ENCODE measurements around the gene ZNF20.
A peak's percentile ranks its signal among the peaks of the same experiment; 100 is the strongest.
"Not testable (repeated sequence)": the region's sequence is repeated elsewhere in the genome, so short reads cannot be mapped to it uniquely, and the experiment has no call there.

ZNF20 gene

DNA sequence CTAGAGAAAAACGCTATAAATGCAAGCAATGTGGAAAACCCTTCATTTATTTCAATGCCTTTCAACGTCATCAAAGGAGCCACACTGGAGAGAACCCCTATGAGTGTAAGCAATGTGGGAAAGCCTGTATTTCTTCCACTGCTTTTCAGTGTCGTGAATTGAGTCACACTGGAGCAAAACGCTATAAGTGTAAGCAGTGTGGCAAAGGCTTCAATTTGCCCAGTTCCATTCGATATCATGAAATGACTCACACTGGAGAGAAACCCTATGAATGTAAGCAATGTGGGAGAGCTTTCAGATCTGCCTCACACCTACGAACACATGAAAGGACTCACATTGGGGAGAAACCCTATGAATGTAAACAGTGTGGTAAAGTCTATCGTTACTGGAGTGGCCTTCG lies 27.4 kb downstream of the ZNF20 start:
- no peaks in the 10 kb centered on the region for H3K4me1 ChIP-seq (ENCODE audit: control insufficient read depth, insufficient read depth, low read length)
- H3K4me3 ChIP-seq (ENCODE audit: insufficient read depth, low read depth, low read length), result no peak overlapping the region
- H3K36me3 ChIP-seq (ENCODE audit: control insufficient read depth, insufficient read depth, low read length), result peaks cover 66% of the 10 kb centered on the region
- 94 to 98% methylated on average over 8 of the region's 8 CpGs for WGBS, 2 experiments
- no peak overlapping the region for H3K27ac ChIP-seq (ENCODE audit: insufficient read depth, low read depth, low read length, poor library complexity, severe bottlenecking)
- H3K27me3 ChIP-seq (ENCODE audit: control insufficient read depth, insufficient read depth, low read length, poor library complexity, severe bottlenecking), result no peaks in the 10 kb centered on the region
- H3K9me3 ChIP-seq (ENCODE audit: control insufficient read depth, low read length), result peaks cover 24% of the 10 kb centered on the region

DNA sequence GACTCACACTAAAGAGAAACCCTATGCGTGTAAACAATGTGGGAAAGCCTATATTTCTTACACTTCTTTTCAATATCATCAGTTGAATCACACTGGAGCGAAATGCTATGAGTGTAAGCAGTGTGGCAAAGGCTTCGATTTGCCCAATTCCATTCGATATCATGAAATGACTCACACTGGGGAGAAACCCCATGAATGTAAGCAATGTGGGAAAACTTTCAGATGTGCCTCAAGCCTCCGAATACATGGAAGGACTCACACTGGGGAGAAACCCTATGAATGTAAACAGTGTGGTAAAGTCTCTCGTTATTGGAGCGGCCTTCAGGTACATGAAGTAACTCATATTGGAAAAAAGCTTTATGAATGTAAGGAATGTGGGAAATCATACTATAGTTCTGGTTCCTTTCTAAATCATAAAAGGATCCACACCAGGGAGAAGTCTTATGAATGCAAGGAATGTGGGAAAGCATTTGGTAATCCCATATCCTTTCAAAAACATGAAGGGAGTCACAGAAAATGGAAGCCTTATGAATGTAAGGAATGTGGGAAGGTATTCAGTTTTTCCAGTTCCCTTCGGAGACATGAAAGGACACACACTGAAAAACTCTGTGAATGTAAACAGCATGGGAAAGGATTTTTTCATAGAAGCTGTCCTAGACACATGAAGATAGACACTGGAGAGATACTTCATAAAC lies 28.1 kb downstream of the ZNF20 start:
- no peak overlapping the region for H3K4me3 ChIP-seq (ENCODE audit: insufficient read depth, low read depth, low read length)

DNA sequence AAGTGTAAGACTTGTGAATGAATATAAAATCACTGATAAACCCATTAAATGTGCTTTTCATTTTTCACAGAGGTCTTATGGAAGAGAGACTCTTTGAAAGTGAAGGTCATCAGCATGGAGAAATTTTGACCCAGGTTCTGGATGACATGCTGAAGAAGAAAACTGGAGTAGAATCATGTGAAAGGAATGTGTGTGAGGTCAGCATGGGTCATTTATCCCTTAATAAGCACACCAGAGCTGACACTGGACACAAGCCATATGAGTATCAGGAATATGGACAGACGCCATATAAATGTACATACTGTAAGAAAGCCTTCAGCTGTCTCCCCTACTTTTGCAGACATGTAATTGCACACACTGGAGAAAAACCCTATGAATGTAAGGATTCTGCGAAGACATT lies 29.0 kb downstream of the ZNF20 start:
- Histone ChIP-seq H3K27me3 (ENCODE audit: control insufficient read depth, insufficient read depth, low read length, poor library complexity, severe bottlenecking) (no peaks in the 10 kb centered on the region), H3K4me3 (ENCODE audit: insufficient read depth, low read depth, low read length) (no peak overlapping the region), H3K4me1 (ENCODE audit: control insufficient read depth, insufficient read depth, low read length) (no peaks in the 10 kb centered on the region), H3K27ac (ENCODE audit: insufficient read depth, low read depth, low read length, poor library complexity, severe bottlenecking) (no peak overlapping the region), H3K9me3 (ENCODE audit: control insufficient read depth, low read length) (peaks cover 24% of the 10 kb centered on the region), H3K36me3 (ENCODE audit: control insufficient read depth, insufficient read depth, low read length) (peaks cover 73% of the 10 kb centered on the region)
- WGBS, 2 experiments, result 47 to 100% methylated on average over 1 to 2 of the region's 2 CpGs

More for the DNA sequence above, 28.1 kb downstream of the ZNF20 start:
- H3K36me3 ChIP-seq (ENCODE audit: control insufficient read depth, insufficient read depth, low read length), result peaks cover 66% of the 10 kb centered on the region
- no peaks in the 10 kb centered on the region for H3K27me3 ChIP-seq (ENCODE audit: control insufficient read depth, insufficient read depth, low read length, poor library complexity, severe bottlenecking)
- peaks cover 24% of the 10 kb centered on the region for H3K9me3 ChIP-seq (ENCODE audit: control insufficient read depth, low read length)
- H3K4me1 ChIP-seq (ENCODE audit: control insufficient read depth, insufficient read depth, low read length), result no peaks in the 10 kb centered on the region
- H3K27ac ChIP-seq (ENCODE audit: insufficient read depth, low read depth, low read length, poor library complexity, severe bottlenecking), result no peak overlapping the region
- WGBS, 2 experiments, result 96% methylated on average over 8 of the region's 8 CpGs

DNA sequence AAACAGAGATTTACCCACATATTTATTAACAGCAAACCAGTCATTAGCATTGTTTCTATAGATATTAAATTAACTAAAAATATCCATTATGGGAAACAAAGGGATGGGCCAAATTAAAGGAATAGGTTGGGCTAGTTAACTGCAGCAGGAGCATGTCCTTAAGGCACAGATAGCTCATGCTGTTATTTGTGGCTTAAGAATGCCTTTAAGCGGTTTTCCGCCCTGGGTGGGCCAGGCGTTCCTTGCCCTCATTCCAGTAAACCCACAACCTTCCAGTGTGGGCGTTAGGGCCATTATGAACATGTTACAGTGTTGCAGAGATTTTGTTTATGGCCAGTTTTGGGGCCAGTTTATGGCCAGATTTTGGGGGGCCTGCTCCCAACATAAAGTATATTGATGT lies 36.2 kb downstream of the ZNF20 start:
- not testable (repeated sequence) for H3K27ac ChIP-seq (ENCODE audit: insufficient read depth, low read depth, low read length, poor library complexity, severe bottlenecking); H3K9me3 ChIP-seq (ENCODE audit: control insufficient read depth, low read length)

DNA sequence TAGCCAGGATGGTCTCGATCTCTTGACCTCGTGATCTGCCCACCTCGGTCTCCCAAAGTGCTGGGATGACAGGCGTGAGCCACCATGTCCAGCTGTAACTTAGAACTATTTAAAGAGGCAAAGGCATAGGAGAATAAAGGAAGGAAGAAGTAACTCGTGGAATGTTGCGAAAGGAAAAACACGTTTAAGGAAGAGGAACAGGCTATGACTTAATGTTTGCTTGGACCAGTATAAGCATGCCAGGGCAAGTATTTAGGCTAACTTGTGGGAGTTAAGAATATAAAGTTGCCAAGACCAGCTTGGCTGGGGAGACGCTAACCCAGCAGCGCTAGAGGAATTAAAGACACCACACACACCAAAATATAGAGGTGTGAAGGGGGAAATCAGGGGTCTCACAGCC lies 42.1 kb downstream of the ZNF20 start:
- H3K27me3 ChIP-seq (ENCODE audit: control insufficient read depth, insufficient read depth, low read length, poor library complexity, severe bottlenecking), result no peaks in the 10 kb centered on the region
- H3K27ac ChIP-seq (ENCODE audit: insufficient read depth, low read depth, low read length, poor library complexity, severe bottlenecking), result no peak overlapping the region
- peaks cover 24% of the 10 kb centered on the region for H3K36me3 ChIP-seq (ENCODE audit: control insufficient read depth, insufficient read depth, low read length)
- 90 to 93% methylated on average over 7 to 9 of the region's 9 CpGs for WGBS, 2 experiments
- H3K9me3 ChIP-seq (ENCODE audit: control insufficient read depth, low read length), result no peaks in the 10 kb centered on the region
- no peaks in the 10 kb centered on the region for H3K4me1 ChIP-seq (ENCODE audit: control insufficient read depth, insufficient read depth, low read length)
- H3K4me3 ChIP-seq (ENCODE audit: insufficient read depth, low read depth, low read length), result no peak overlapping the region

More for the DNA sequence above, 36.2 kb downstream of the ZNF20 start:
- not testable (repeated sequence) for H3K4me1 ChIP-seq (ENCODE audit: control insufficient read depth, insufficient read depth, low read length); H3K27me3 ChIP-seq (ENCODE audit: control insufficient read depth, insufficient read depth, low read length, poor library complexity, severe bottlenecking); H3K4me3 ChIP-seq (ENCODE audit: insufficient read depth, low read depth, low read length)
- H3K36me3 ChIP-seq (ENCODE audit: control insufficient read depth, insufficient read depth, low read length), result peaks cover 19% of the 10 kb centered on the region
- whole genome bisulfite sequencing, 2 experiments, result 88 to 99% methylated on average over 3 to 4 of the region's 4 CpGs

DNA sequence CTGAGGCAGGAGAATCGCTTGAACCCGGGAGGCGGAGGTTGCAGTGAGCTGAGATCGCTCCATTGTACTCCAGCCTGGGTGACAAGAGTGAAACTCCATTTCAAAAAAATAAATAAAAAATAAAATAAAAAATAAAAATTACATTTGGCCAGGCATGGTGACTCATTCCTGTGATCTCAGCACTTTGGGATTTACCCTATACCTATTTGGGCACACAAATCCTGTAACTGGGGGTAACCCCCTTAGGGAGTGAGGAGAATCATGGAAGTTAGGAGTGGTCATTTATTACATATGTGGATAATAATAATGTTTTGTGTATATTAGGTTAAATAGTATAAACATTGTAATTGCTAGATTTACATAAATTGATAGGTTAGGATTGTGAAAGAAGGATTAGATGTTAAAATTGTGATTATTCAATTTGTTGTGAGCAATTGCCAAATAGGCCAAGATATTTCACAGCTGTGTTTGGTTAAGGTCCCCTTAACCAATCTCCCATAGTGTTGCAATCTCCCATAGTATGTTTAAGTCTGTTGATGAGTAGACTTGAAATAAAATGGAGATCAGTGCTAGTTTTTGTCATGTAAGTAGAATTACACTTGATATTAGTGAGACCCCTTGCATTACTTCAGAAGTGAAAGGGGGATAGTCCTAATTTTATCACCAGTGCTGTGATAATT lies 44.9 kb downstream of the ZNF20 start:
- H3K9me3 ChIP-seq (ENCODE audit: control insufficient read depth, low read length), result no peaks in the 10 kb centered on the region
- no peaks in the 10 kb centered on the region for H3K4me1 ChIP-seq (ENCODE audit: control insufficient read depth, insufficient read depth, low read length)
- H3K36me3 ChIP-seq (ENCODE audit: control insufficient read depth, insufficient read depth, low read length), result peaks cover 20% of the 10 kb centered on the region
- H3K27me3 ChIP-seq (ENCODE audit: control insufficient read depth, insufficient read depth, low read length, poor library complexity, severe bottlenecking), result no peaks in the 10 kb centered on the region
- WGBS, 2 experiments, result 93 to 97% methylated on average over 3 of the region's 4 CpGs
- H3K27ac ChIP-seq (ENCODE audit: insufficient read depth, low read depth, low read length, poor library complexity, severe bottlenecking), result no peak overlapping the region
- H3K4me3 ChIP-seq (ENCODE audit: insufficient read depth, low read depth, low read length), result no peak overlapping the region

DNA sequence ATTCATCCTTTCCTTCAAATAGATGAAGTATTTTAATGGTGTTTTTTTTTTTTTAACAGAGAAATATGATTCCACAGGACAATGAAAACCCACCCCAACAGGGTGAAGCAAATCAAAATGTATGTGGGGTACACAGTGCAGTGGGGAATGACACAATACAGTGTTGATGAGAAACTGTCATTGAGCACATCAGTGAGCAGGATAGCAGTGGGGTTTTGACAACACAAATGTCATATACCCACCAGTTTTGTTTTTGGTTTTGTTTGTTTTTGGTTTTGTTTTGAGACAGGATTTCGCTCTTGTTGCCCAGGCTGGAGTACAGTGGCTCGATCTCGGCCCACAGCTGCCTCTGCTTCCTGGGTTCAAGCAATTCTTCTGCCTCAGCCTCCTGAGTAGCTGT lies 46.4 kb downstream of the ZNF20 start:
- Histone ChIP-seq H3K36me3 (ENCODE audit: control insufficient read depth, insufficient read depth, low read length) (peaks cover 20% of the 10 kb centered on the region), H3K4me3 (ENCODE audit: insufficient read depth, low read depth, low read length) (no peak overlapping the region), H3K27me3 (ENCODE audit: control insufficient read depth, insufficient read depth, low read length, poor library complexity, severe bottlenecking) (no peaks in the 10 kb centered on the region), H3K4me1 (ENCODE audit: control insufficient read depth, insufficient read depth, low read length) (no peaks in the 10 kb centered on the region), H3K9me3 (ENCODE audit: control insufficient read depth, low read length) (no peaks in the 10 kb centered on the region), H3K27ac (ENCODE audit: insufficient read depth, low read depth, low read length, poor library complexity, severe bottlenecking) (no peak overlapping the region)
- 97 to 98% methylated on average over 3 of the region's 3 CpGs for WGBS, 2 experiments

DNA sequence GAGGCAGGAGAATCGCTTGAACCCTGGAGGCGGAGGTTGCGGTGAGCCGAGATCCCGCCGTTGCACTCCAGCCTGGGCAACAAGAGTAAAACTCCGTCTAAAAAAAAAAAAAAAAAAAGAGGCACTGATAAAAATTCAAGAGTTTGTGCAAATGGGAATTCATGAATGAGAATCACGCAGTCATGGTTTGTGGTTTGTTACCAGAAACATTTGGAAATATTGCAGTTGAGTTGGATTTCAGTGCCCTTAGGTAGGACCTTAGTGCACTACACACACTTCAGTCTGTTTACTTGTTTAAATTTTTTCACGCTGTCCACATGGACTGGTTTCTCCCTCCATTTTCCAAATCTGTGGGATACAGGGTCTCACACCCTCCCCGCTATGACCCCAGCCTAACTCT lies 47.2 kb downstream of the ZNF20 start:
- 36 to 42% methylated on average over 10 of the region's 10 CpGs for WGBS, 2 experiments
- H3K4me1 ChIP-seq (ENCODE audit: control insufficient read depth, insufficient read depth, low read length), result no peaks in the 10 kb centered on the region
- no peaks in the 10 kb centered on the region for H3K27me3 ChIP-seq (ENCODE audit: control insufficient read depth, insufficient read depth, low read length, poor library complexity, severe bottlenecking)
- H3K36me3 ChIP-seq (ENCODE audit: control insufficient read depth, insufficient read depth, low read length), result peaks cover 16% of the 10 kb centered on the region
- no peaks in the 10 kb centered on the region for H3K9me3 ChIP-seq (ENCODE audit: control insufficient read depth, low read length)
- H3K27ac ChIP-seq (ENCODE audit: insufficient read depth, low read depth, low read length, poor library complexity, severe bottlenecking), result no peak overlapping the region
- peak overlapping the region; percentile 59 for H3K4me3 ChIP-seq (ENCODE audit: insufficient read depth, low read depth, low read length)

DNA sequence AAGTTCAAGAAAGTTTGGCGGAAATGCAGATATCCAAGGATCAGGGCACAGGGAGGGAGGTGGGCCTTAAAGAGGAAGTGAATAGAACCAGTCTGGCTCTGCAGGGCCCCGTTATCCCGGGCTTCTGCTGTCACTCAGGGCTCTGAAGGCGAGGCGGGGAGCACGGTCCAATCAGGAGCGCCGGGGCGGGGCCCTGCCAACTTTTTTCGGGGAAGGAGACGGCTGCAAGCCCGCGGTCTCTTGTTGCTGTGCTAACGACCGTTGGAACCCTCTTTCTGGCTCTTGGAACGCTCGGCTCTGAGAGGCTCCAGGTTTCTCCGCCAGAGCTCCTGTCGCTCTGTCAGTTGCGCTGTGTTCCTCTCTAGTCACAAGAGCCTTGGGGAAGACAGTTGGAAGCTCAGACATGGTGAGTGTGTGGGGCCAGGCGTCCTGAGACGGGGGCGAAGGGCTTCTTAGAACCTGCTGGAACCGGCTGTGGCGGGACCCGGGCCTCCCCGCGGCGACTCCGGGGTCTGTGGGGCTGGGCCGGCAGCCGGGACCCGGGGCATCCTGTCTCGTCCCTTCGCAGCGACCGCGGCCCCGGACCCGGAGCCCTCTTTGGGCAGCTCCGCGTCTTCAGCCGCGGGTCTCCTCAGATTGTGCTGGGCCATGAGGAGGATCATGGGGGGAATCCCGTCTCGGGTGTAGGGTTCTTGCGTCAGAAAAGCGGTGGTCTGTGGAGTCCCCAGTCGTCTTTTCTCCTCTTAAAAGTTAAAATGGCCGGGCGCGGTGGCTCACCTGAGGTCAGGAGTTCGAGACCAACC lies 47.9 kb downstream of the ZNF20 start:
- Histone ChIP-seq H3K27me3 (ENCODE audit: control insufficient read depth, insufficient read depth, low read length, poor library complexity, severe bottlenecking) (no peaks in the 10 kb centered on the region), H3K4me3 (ENCODE audit: insufficient read depth, low read depth, low read length) (peak overlapping the region; percentile 59), H3K36me3 (ENCODE audit: control insufficient read depth, insufficient read depth, low read length) (peaks cover 14% of the 10 kb centered on the region), H3K27ac (ENCODE audit: insufficient read depth, low read depth, low read length, poor library complexity, severe bottlenecking) (peak overlapping the region; percentile 90), H3K4me1 (ENCODE audit: control insufficient read depth, insufficient read depth, low read length) (no peaks in the 10 kb centered on the region), H3K9me3 (ENCODE audit: control insufficient read depth, low read length) (no peaks in the 10 kb centered on the region)
- WGBS, 2 experiments, result 3% methylated on average over 53 of the region's 53 CpGs

DNA sequence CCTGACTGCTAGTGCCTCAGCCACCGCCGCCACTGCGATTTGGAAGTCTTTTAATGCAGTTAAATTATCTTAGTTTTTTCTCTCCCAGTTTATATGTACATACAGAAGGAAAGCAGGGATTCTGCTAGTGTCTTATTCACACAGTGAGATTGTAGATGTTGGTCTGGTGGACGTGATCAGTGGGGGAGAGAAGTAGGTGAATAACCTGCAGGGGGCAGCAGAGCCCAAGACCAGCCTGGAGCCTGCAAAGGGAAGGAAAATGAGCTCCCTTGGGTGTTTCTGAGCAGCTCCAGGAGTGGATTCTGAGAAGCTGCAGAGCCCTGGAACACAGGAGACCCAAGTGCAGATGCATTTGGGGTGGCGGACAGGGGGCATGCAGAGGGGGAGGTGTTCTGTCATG lies 49.3 kb downstream of the ZNF20 start:
- Histone ChIP-seq H3K4me3 (ENCODE audit: insufficient read depth, low read depth, low read length) (no peak overlapping the region), H3K27ac (ENCODE audit: insufficient read depth, low read depth, low read length, poor library complexity, severe bottlenecking) (no peak overlapping the region), H3K4me1 (ENCODE audit: control insufficient read depth, insufficient read depth, low read length) (no peaks in the 10 kb centered on the region), H3K27me3 (ENCODE audit: control insufficient read depth, insufficient read depth, low read length, poor library complexity, severe bottlenecking) (no peaks in the 10 kb centered on the region), H3K9me3 (ENCODE audit: control insufficient read depth, low read length) (no peaks in the 10 kb centered on the region), H3K36me3 (ENCODE audit: control insufficient read depth, insufficient read depth, low read length) (peaks cover 5% of the 10 kb centered on the region)
- 84 to 88% methylated on average over 5 of the region's 5 CpGs for WGBS, 2 experiments
